Loucy (cell line): ENCODE data around the gene SORCS2.

Experiments
- H2AFZ ChIP-seq: fragments of 200-600 bp; sonication (generic); 2 replicates; pipeline ENCODE4 v1.6.0; 2016; ENCODE audit warnings: antibody characterized with exemption, mild to moderate bottlenecking, low read length, moderate library complexity
- H3F3A ChIP-seq: fragments of 200-600 bp; 2 replicates; pipeline ENCODE4 v1.6.0; 2016; ENCODE audit warnings: antibody characterized with exemption, low read depth, mild to moderate bottlenecking
- H3K27me3 ChIP-seq: fragments of 200-600 bp; sonication (generic); 2 replicates; pipeline ENCODE4 v1.6.1; 2014; ENCODE audit warnings: low read length, mild to moderate bottlenecking; ENCODE audit not compliant: insufficient read depth, poor library complexity, severe bottlenecking
- H3K36me3 ChIP-seq: fragments of 200-600 bp; sonication (generic); 2 replicates; pipeline ENCODE4 v1.6.1; 2016; ENCODE audit warnings: low read length; ENCODE audit not compliant: insufficient read depth
- H3K4me1 ChIP-seq: fragments of 200-600 bp; sonication (generic); 2 replicates; pipeline ENCODE4 v1.5.1; 2014; ENCODE audit warnings: low read length, mild to moderate bottlenecking; ENCODE audit not compliant: insufficient read depth, poor library complexity, severe bottlenecking
- H3K4me2 ChIP-seq: fragments of 200-600 bp; sonication (generic); 2 replicates; pipeline ENCODE4 v1.6.0; 2014; ENCODE audit warnings: antibody characterized with exemption, low read length, low read depth, mild to moderate bottlenecking; ENCODE audit not compliant: poor library complexity, severe bottlenecking
- H3K4me3 ChIP-seq: fragments of 200-600 bp; sonication (generic); 2 replicates; pipeline ENCODE4 v1.5.1; 2014; ENCODE audit warnings: low read length, mild to moderate bottlenecking, mixed read lengths; ENCODE audit not compliant: poor library complexity, severe bottlenecking
- H3K79me2 ChIP-seq: fragments of 200-600 bp; sonication (generic); 2 replicates; pipeline ENCODE4 v1.6.1; 2014; ENCODE audit warnings: low read length; ENCODE audit not compliant: insufficient read depth
- H3K9ac ChIP-seq: fragments of 200-600 bp; sonication (generic); 2 replicates; pipeline ENCODE4 v1.6.0; 2014; ENCODE audit warnings: mild to moderate bottlenecking, low read depth, low read length, moderate library complexity; ENCODE audit not compliant: poor library complexity, severe bottlenecking
- H3K9me2 ChIP-seq: fragments of 200-600 bp; sonication (generic); replicated peaks from 2 replicates; pipeline ENCODE4 v1.6.1; 2016; ENCODE audit warnings: low read depth, low read length, mixed read lengths
- H3K9me3 ChIP-seq: fragments of 200-600 bp; sonication (generic); 2 replicates; pipeline ENCODE4 v1.6.1; 2014; ENCODE audit warnings: mild to moderate bottlenecking, antibody characterized with exemption, low read length, low read depth; ENCODE audit not compliant: insufficient read depth
- H4K20me1 ChIP-seq: fragments of 200-600 bp; sonication (generic); 2 replicates; pipeline ENCODE4 v1.6.0; 2014; ENCODE audit warnings: antibody characterized with exemption, low read length, mild to moderate bottlenecking; ENCODE audit not compliant: insufficient read depth, poor library complexity, severe bottlenecking
- EZH2phosphoT487 ChIP-seq: fragments of 200-600 bp; IDR thresholded peaks from 2 replicates; pipeline ENCODE4 v1.6.1; 2018; ENCODE audit warnings: antibody characterized with exemption, mild to moderate bottlenecking, moderate library complexity, borderline replicate concordance
- TF ChIP-seq, protein P1 (sequence below): fragments of 200-600 bp; sonication (generic); conservative IDR thresholded peaks from 2 replicates; pipeline ENCODE4 v1.5.1; 2014; ENCODE audit warnings: mild to moderate bottlenecking, antibody characterized with exemption, low read length

The SORCS2 gene

GRCh38 chr4:7526929-7527535 is 334.7 kb downstream of the SORCS2 start:
- Histone ChIP-seq H3K79me2 (no peaks in the 10 kb centered on the region), H2AFZ (no peak overlapping the region), H3K36me3 (no peaks in the 10 kb centered on the region), H3K4me2 (no peak overlapping the region), H3K9me3 (peaks cover 9% of the 10 kb centered on the region; the same call in 1 of the 2 replicates), H3K27me3 (no peaks in the 10 kb centered on the region), H4K20me1 (no peaks in the 10 kb centered on the region), H3F3A (no peaks in the 10 kb centered on the region), H3K4me3 (no peak overlapping the region), H3K4me1 (no peaks in the 10 kb centered on the region), H3K9me2 (no peaks in the 10 kb centered on the region), H3K9ac (no peak overlapping the region)
- TF ChIP-seq EZH2phosphoT487, result no peak
- TF ChIP-seq, protein P1, sequence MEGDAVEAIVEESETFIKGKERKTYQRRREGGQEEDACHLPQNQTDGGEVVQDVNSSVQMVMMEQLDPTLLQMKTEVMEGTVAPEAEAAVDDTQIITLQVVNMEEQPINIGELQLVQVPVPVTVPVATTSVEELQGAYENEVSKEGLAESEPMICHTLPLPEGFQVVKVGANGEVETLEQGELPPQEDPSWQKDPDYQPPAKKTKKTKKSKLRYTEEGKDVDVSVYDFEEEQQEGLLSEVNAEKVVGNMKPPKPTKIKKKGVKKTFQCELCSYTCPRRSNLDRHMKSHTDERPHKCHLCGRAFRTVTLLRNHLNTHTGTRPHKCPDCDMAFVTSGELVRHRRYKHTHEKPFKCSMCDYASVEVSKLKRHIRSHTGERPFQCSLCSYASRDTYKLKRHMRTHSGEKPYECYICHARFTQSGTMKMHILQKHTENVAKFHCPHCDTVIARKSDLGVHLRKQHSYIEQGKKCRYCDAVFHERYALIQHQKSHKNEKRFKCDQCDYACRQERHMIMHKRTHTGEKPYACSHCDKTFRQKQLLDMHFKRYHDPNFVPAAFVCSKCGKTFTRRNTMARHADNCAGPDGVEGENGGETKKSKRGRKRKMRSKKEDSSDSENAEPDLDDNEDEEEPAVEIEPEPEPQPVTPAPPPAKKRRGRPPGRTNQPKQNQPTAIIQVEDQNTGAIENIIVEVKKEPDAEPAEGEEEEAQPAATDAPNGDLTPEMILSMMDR, result no peak

DNA sequence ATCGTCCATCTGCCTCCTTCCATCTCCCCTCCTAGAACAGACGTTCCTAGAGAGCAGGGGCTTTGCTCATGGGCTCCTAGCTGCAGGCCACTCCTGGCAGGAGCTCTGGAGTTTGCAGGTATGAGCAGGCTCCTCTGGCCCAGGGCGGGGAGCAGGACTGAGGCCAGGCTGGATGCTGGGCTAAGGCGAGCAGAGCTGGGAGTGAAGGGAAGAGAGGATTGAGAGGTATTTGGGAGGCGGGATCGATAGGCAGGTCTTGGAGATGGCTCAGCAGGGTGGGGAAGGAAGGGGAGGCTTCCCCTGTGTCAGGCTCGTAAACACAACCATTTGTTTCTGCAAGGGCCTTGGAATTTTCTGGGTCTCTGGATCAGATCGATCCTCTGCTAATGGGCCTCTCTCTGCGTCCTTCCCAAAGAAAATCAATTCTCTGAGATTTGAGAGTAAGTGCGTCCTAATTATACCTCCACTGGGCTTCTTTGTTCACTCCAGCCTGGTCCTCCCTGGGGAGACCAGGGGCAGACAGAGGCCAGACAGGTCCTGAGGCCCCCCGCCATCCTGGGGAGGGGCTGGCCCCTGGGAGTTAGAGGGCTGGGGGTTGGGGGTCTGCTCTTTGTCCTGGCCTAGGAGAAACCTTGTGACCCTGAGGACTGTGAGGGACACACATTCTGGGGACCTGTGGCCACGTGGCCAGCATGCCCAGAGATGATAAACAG is 337.2 kb downstream of the SORCS2 start:
- H3K9ac ChIP-seq, result no peak overlapping the region

GRCh38 chr4:7530082-7530481 is 337.7 kb downstream of the SORCS2 start:
- Histone ChIP-seq H2AFZ (no peak overlapping the region), H3K79me2 (no peaks in the 10 kb centered on the region), H3F3A (no peaks in the 10 kb centered on the region), H3K9ac (no peak overlapping the region), H3K4me3 (no peak overlapping the region), H3K4me1 (no peaks in the 10 kb centered on the region), H4K20me1 (no peaks in the 10 kb centered on the region), H3K9me2 (no peaks in the 10 kb centered on the region), H3K27me3 (no peaks in the 10 kb centered on the region), H3K4me2 (no peak overlapping the region), H3K9me3 (peaks cover 18% of the 10 kb centered on the region; the same call in 1 of the 2 replicates), H3K36me3 (no peaks in the 10 kb centered on the region)
- TF ChIP-seq, protein P1, result no peak
- no peak for TF ChIP-seq EZH2phosphoT487

More for the DNA sequence above, 337.2 kb downstream of the SORCS2 start:
- Histone ChIP-seq H4K20me1 (no peaks in the 10 kb centered on the region), H3K79me2 (no peaks in the 10 kb centered on the region), H2AFZ (no peak overlapping the region), H3K4me1 (no peaks in the 10 kb centered on the region), H3K9me2 (no peaks in the 10 kb centered on the region), H3K9me3 (peaks cover 18% of the 10 kb centered on the region; the same call in 1 of the 2 replicates), H3K4me2 (no peak overlapping the region), H3K4me3 (no peak overlapping the region), H3K36me3 (no peaks in the 10 kb centered on the region), H3F3A (no peaks in the 10 kb centered on the region), H3K27me3 (no peaks in the 10 kb centered on the region)
- no peak for TF ChIP-seq EZH2phosphoT487
